HG03439 (cell line): ENCODE results near the gene ATP10A.

Source experiments
- ATAC-seq: cut with Tn5 transposase; IDR thresholded peaks from one replicate; pipeline ENCODE4 v1.9.1; 2021; ENCODE audit warnings: mild to moderate bottlenecking, moderate library complexity; ENCODE audit not compliant: unreplicated experiment

ATP10A gene

DNA sequence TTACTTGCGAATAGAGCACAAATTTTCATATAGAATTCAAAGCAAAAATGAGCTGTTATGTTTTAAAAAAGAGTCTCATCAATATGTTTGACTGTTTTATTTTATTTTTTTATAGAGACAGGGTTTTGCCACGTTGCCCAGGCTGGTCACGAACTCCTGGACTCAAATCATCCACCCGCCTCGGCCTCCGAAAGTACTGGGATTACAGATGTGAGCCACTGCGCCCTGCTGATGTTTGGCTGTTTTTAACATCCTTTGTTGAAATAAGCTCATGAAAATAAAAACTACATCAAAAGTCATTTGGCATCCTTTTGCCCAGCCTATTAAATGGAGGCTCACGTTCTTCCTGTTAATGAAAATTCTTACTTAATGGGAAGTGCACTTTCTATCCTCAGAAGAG lies 154.7 kb downstream of the ATP10A start:
- no peak for ATAC-seq

GRCh38 chr15:25707656-25708365 lies 155.3 kb downstream of the ATP10A start:
- no peak for ATAC-seq

DNA sequence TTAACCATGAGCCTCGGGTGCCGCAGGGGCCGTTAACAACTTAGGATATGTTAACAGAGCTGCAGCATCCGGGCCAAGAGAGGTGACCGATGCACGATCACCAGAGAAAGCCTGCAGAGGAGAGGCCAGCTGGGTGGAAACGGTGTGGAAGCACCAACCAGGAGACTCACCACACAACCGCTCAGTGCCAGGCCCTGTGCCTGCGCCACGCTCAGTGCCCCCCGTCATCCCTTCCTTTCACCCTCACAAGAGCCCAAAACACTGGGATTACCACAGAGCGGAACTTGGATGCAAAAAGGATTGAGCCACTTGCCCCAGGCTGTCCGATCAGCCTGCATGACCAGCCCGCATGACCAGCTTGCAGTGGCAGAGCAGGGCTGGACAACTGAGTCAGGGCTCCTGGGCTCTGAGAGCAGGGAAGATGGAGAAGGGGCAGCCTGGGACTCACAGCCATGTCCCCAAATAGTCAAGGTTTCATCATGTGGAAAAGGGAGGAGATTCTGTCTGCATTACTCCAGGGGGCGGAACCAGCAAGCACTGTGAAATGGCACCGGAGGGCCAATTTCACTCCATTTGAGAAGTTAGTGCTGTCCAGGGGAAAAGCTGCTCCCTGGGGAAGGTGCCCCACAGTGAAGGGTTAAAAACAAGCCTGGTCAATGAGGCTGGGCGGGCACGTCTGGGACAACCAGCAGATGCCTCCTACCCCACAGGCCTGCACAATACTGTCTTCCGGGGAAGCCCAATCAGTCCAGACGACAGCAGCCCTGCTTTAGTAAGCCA lies 156.8 kb downstream of the ATP10A start:
- no peak for ATAC-seq

DNA sequence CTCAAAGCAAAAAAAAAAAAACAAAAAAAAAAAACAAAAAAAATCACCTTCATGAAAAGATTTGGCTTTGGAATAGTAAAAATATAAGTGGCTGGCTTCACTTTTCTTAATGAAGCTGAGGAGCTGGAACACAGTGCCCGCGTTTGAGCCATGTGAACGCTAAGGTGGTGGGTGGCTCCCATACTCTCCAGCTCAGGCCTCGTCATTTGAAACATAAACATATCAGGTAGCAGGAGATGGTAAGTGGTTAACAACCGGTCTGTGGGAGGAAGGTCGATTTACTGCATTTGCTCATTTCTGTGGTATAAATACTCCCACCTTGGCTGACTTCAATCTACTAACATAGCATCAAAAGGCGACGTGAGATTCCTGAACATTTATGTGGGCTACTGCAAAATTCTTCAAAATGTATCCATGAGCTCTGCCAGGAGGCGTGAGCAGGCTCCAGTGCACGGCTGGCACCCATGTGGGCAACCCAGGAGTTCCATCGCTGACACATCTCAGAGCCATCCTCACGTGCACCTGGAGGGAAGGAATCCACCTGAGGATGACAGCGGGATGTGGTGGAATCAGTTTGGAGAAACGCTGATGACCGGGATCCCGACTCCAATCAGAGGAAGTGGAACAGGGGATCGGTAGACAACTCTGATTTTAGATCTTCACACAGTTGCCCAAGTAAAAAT lies 157.6 kb downstream of the ATP10A start:
- no peak for ATAC-seq

DNA sequence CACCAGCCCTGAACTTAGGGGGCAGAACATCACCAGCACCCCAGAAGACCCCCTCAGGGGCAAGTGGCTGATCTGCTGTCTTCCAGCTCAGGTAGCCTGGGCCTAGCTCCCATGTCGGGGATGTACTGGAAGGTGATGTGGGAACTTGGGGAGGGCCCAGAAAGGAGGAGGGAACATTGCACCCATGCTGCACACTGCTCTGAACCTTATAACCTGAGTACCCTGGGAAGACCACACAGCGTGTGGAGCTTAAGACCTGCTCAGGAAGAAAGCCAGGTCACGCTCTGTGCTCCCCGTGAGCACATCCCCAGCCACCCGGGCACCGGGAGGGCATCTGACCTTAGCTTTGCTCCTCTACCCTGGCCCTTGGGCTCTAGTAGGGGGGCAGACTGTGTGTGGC lies 159.4 kb downstream of the ATP10A start:
- no peak for ATAC-seq

DNA sequence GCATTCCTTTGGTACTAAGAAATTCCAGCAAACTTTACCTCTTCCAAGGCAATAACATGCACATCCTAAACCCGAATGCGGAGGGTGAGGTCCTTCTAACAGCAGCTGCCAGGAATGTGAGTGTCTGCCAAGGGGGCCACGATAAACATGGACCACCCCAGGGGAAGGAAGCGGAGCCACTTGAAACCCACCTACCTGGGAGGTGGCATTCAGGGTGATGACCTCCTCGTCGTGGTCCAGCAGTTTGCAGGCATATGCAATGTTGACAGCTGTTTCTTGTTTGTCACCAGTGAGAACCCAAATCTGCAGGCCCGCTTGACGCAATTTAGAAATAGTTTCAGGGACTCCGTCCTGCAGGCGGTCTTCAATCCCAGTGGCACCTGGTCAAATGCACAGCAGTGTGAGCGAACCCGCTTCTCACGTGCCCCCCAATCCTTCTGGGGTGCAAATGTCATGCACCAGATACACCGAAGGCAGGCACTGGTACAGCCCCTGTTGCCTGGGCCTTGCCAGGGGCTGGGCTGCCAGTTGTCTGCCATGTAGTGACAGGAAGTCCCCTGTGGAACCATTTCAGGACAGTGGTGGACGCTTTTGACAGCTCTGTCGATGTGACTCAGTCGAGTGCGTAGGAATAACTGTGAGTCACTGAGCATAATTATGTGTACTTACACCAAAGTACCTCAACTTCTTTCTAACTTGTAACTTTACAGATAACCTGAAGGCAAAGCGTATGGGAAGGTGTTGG lies 161.2 kb downstream of the ATP10A start:
- no peak for ATAC-seq

DNA sequence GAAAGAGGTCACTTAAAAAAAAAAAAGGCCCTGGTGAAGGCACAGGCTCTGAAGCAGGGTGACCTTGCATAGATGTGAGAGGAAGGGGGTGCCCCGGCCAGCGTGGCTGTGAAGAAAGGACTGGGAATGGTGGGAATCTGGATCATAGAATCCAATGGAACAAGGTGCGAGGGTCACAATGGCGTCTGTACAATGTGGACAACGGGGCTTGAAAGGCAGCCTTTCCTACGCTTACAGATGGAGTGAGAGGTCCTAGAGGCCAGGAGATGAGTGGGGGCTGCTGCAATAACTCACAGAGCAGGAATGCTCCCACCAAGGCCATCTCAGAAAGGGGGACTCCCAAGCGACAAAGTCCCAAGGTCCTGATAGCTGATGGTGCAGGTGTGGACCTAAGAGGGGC lies 162.2 kb downstream of the ATP10A start:
- ATAC-seq, result no peak

- ATAC-seq, result no peak
Measured at GRCh38 chr15:25697586-25697985, 165.5 kb downstream of the ATP10A start.

DNA sequence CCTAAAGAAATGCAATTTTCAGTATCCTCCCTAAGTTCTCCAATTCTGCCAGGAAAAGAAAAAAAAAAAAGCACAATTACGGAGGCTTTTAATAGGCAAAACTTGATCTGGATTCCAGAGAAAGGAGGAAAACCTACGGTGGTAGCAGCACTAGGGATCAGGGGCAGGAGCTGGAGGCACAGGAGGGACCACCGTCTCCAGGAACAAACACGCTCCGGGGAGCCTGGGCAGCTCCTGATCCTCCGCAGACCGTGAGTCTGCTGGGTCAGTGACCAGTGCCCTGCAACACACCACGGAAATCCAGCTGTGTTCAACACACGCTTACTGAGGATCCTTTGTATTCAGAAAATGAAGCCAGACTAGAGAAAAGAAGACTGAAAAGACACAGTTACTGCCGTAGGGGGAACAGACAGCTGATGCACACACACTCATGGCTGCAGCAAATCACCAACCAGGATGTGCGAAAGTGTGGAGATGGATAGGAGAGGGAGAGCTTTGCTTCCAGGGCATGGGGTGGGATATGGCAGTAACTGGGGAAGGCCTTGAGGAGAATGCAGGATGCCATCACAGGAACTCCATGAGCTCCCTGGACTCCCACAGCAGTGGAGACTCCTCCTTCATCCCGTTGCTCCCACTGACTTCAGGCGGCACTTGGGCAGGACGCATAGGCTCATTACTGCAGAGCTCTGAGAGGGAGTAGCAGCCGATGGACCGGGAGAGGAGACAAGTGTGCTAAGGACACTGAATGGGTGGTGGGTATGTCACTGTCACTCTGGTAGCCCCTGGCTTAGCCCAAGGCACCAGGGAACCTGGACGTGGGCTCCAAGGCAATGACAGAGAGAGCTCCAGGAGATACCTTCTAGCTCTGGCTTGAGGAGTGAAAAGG lies 167.0 kb downstream of the ATP10A start:
- ATAC-seq, result no peak

- no peak for ATAC-seq
Measured at GRCh38 chr15:25694823-25695312, 168.3 kb downstream of the ATP10A start.

DNA sequence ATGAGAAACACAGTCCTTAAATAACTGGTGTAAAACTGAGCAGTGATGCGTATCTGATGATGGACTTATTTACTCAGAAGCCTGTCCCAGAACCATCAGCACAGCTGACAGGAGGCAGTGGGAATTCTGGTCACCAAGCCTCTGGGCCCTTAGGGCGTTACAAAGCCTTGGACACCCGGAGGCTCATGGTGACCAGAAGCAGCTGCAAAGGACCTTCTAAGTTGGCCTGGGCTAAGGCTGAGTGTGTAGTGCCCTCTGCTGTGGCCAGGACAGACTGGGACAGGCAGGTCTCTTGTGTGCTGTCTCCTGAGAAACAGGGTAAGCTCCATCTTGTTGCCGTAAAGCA lies 168.9 kb downstream of the ATP10A start:
- no peak for ATAC-seq

DNA sequence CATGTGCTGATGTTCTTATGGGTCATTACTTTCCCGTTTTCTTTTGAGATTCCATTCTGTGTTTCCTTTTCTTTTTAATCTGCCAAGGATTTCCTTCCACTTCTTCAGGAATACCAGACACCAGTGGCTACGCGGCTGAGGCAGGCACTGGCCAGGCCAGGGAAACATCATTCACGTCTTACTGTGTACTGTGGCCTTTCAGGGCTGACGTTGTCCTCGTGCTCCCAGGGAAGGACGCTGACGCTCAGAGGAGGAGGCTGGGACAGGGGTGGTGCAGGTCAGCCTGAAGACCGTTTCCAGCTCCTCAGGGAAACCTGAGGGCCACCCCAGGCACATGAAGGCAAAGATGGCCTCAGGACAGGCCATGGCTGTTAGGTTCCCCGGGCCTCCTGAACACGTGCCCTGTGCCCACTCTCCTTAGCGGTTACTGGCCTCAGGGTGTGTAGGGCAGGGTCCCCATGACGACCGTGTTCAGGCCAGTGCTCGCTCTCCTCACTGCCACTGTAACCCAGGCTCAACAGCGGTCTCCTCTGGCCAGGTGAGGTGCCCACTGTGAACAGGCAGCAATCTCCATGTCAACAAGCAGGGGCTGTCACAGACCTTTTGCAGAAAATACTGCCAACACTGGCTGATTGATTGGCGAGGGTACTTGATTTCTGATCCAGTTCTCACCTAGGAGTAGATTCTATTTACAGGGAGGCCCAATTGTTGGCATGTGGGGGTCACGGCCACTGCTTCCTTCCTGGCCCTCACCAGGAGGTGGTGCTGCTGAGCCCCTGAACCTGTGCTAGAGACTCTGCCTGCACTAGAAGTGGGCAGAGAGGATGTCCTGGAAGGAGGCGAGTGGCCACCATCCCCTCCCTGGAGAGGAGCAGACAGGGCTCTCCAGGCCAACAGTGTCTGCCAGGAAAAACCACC lies 169.5 kb downstream of the ATP10A start:
- ATAC-seq, result no peak

DNA sequence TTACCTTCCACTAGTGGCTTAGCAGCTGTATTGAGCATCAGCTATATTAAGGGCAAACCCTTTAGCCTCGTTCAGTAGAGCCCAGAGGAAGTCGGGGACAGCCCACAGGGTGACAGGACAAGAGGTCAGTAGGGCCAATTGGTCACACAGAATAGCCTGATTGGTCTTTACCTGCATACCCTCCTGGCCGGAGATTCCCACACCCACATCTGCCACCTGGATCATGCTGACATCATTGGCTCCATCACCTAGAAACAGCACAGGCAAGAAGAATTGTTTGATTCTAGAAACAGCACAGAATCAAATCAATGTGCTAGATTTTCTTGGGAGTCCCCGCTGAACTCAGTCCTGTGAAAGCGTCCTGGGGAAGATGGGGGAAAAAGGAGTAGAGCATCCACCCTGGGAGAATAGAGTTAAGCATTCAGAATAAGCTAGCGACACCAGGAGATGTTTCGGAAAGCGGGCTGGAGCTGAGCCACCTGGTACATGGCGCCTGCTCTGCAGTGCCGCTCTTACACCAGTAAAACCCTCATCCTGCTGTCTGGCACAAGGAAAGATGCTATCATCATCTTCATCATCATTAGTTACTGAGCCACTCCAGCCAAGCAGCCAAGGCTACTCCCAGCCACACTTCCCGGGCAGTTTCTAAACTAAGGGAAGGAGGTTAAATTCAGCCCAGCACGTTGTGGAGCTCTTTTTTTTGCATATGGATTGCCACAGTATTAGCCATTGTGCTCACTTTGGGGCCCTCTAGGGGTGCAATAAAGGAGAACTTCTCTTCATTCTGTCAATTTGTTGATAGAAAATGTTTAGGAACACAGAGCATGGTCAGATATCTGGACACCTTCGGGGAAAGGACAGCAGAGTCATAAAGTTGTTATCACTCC lies 171.3 kb downstream of the ATP10A start:
- no peak for ATAC-seq

- ATAC-seq, result no peak
Measured at GRCh38 chr15:25690673-25691543, 172.2 kb downstream of the ATP10A start.

GRCh38 chr15:25689592-25689991 lies 173.5 kb downstream of the ATP10A start:
- no peak for ATAC-seq

DNA sequence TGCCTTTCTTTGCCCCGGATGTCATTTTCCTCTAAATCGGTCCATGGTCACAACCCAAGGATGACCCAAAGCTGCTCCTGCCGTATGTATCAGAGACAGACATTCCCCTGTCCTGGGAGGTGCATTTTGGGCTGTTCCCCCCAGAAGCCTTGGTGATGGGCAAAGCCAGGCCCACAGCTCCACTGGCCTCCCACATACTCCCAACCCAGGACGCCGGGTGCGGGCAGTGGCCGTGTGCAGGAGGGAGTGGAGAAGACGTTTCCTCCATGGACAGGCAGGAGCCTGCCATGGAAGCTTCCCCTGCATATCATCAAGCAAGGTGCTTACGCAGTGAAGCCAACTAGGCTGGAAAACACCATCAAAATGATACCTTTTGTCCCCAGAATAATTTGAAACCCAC lies 175.0 kb downstream of the ATP10A start:
- no peak for ATAC-seq

DNA sequence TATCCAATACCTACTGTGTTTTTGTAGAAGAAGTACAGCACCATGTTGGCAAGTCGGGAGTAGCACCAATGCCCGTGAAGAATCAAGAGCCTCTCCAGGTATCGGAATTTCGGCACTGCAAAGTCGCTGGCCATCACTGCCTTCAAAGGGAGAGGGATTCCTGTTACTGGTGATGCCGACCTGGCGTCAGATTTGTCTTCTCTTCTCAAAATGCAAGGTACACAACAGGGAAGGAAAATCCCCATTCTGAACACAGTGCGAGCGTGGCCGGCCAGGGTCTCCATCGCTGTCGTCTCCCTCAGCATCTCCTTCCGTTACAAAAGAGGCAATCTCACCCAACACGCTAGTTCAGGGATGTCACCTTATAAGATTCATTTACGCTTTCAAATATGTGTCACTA lies 175.4 kb downstream of the ATP10A start:
- no peak for ATAC-seq
